B cell (primary cell): Measurements from ENCODE around the gene HLA-B. TPM values are rescaled to one million over a fixed set of nuclear protein-coding genes. Genes with fewer than 3 reads are reported as not detected.
"Not testable (repeated sequence)": the region's sequence is repeated elsewhere in the genome, so short reads cannot be mapped to it uniquely, and the experiment has no call there.

ENCODE experiments used
- ATAC-seq: fragments of 200-7000 bp; cut with Tn5 transposase; one replicate; pipeline ENCODE4 v1.10.0; 2021; ENCODE audit warnings: low read depth, mild to moderate bottlenecking, moderate number of reproducible peaks, moderate library complexity
- CTCF ChIA-PET: fragments of 350-600 bp; sonication (Branson Sonifier 250); formaldehyde crosslinking; loops from one replicate; lab custom pipeline; 2021; ENCODE audit warnings: antibody characterized with exemption, inconsistent platforms; lab: Charles Lee
- POLR2A ChIA-PET: fragments of 350-600 bp; sonication (Branson Sonifier 250); formaldehyde crosslinking; loops from one replicate; lab custom pipeline; 2021; ENCODE audit warnings: antibody characterized with exemption; lab: Charles Lee
- DNase-seq: peaks from one replicate; pipeline ENCODE4 v3.0.0; 2013
- H2AFZ ChIP-seq: 2 replicates; pipeline ENCODE4 v1.6.1; 2012; ENCODE audit warnings: mild to moderate bottlenecking, low read depth, low read length; ENCODE audit not compliant: insufficient read depth, poor library complexity, severe bottlenecking
- H3K27ac ChIP-seq, 2 donors: 1 replicate in 1 of 2; 2 replicates in 1 of 2; pipeline ENCODE4 v1.5.1; 2012 to 2013; ENCODE audit warnings: low read length in 2 of 2, mild to moderate bottlenecking in 2 of 2, moderate library complexity in 1 of 2
- H3K27me3 ChIP-seq, 4 experiments: fragments of 200-600 bp in 1 of 4; sonication (generic) in 1 of 4; replicated peaks in 1 of 4; 1 replicate in 2 of 4; 2 replicates in 2 of 4; pipeline versions ENCODE4 v1.6.1 to v1.7.0; 2013 to 2016; ENCODE audit warnings: low read length in 3 of 4, mild to moderate bottlenecking in 2 of 4, mixed read lengths in 1 of 4, moderate library complexity in 1 of 4; ENCODE audit not compliant: insufficient read depth in 4 of 4, control insufficient read depth in 3 of 4; ENCODE audit errors: control extremely low read depth in 1 of 4
- H3K36me3 ChIP-seq, 2 experiments: replicated peaks in 1 of 2; 1 replicate in 1 of 2; 2 replicates in 1 of 2; pipeline versions ENCODE4 v1.6.1 to v1.7.1; 2013; ENCODE audit warnings: low read length in 1 of 2; ENCODE audit not compliant: insufficient read depth in 2 of 2, control insufficient read depth in 1 of 2; ENCODE audit errors: control extremely low read depth in 1 of 2, extremely low read depth in 1 of 2
- H3K4me1 ChIP-seq, 2 donors: fragments of 200-600 bp in 1 of 2; sonication (generic) in 1 of 2; 1 replicate in 1 of 2; 2 replicates in 1 of 2; pipeline versions ENCODE4 v1.5.1 to v1.6.1; 2013 to 2017; ENCODE audit warnings: low read length in 2 of 2; ENCODE audit not compliant: control insufficient read depth in 2 of 2, insufficient read depth in 2 of 2
- H3K4me2 ChIP-seq: replicated peaks from 2 replicates; pipeline ENCODE3; 2012; ENCODE audit warnings: mild to moderate bottlenecking, low read depth, low read length; ENCODE audit not compliant: poor library complexity, severe bottlenecking
- H3K4me3 ChIP-seq, 5 experiments: fragments of 200-600 bp in 1 of 5; sonication (generic) in 1 of 5; 1 replicate in 3 of 5; 2 replicates in 2 of 5; pipeline versions ENCODE4 v1.5.1 to v1.7.0; 2011 to 2016; ENCODE audit warnings: low read length in 4 of 5, mild to moderate bottlenecking in 4 of 5, low read depth in 2 of 5, control low read depth in 1 of 5, moderate library complexity in 1 of 5; ENCODE audit not compliant: insufficient read depth in 1 of 5; ENCODE audit errors: control extremely low read depth in 1 of 5, extremely low read depth in 1 of 5
- H3K79me2 ChIP-seq: fragments of 200-600 bp; sonication (generic); one replicate; pipeline ENCODE4 v1.6.0; 2016; ENCODE audit warnings: low read length; ENCODE audit not compliant: control insufficient read depth, insufficient read depth
- H3K9ac ChIP-seq: fragments of 200-600 bp; sonication (generic); 2 replicates; pipeline ENCODE4 v1.6.1; 2017; ENCODE audit warnings: mild to moderate bottlenecking, low read length, moderate library complexity
- H3K9me3 ChIP-seq, 3 donors: one replicate each; pipeline versions ENCODE4 v1.6.1 to v1.7.1; 2013; ENCODE audit warnings: low read length in 2 of 3; ENCODE audit not compliant: control insufficient read depth in 2 of 3, insufficient read depth in 1 of 3; ENCODE audit errors: control extremely low read depth in 1 of 3
- H4K20me1 ChIP-seq: 2 replicates; pipeline ENCODE4 v1.6.0; 2012; ENCODE audit warnings: mild to moderate bottlenecking, low read length; ENCODE audit not compliant: insufficient read depth, control insufficient read depth, poor library complexity, severe bottlenecking
- H3K27ac Mint-ChIP-seq: one replicate; pipeline ENCODE4 v1.8.0; 2021; ENCODE audit warnings: mixed read lengths
- H3K27me3 Mint-ChIP-seq: one replicate; pipeline ENCODE4 v1.8.0; 2021; ENCODE audit warnings: mixed read lengths
- H3K4me1 Mint-ChIP-seq: one replicate; pipeline ENCODE4 v1.8.0; 2021; ENCODE audit warnings: mixed read lengths
- H3K4me3 Mint-ChIP-seq: one replicate; pipeline ENCODE4 v1.8.0; 2021; ENCODE audit warnings: mixed read lengths
- H3K9me3 Mint-ChIP-seq: one replicate; pipeline ENCODE4 v1.8.0; 2022; ENCODE audit warnings: mixed read lengths; ENCODE audit not compliant: insufficient read depth
- CTCF ChIP-seq: fragments of 200-600 bp; IDR thresholded peaks from one replicate; pipeline ENCODE4 v1.8.0; 2022; ENCODE audit warnings: antibody characterized with exemption, mild to moderate bottlenecking
- EZH2 ChIP-seq: IDR thresholded peaks from 2 replicates; pipeline ENCODE4 v1.6.1; 2012; ENCODE audit warnings: borderline replicate concordance, low read depth, mild to moderate bottlenecking, moderate library complexity, low read length; ENCODE audit not compliant: insufficient read depth, poor library complexity, severe bottlenecking
- WGBS: methylation state at CpG from one replicate; pipeline ENCODE4 v1.1.5; 2013; ENCODE audit warnings: missing lambda C conversion rate; ENCODE audit not compliant: insufficient coverage; 5-methylcytosine and 5-hydroxymethylcytosine counted together
- intact Hi-C: fragments of 100-400 bp; cut with micrococcal nuclease; formaldehyde crosslinking; loops from one replicate; pipeline ENCODE4 v1.10.0; 2022
- polyA plus RNA-seq: library from polyadenylated mRNA; depleted of rRNA; stranded (reverse); fragments of >200 nt; gene quantifications from 2 replicates; pipeline ENCODE4 v1.2.3, GENCODE V29; 2012
- total RNA-seq, 2 donors: library from RNA; stranded (reverse); fragments of 120-200 nt in 1 of 2; gene quantifications; 1 replicate in 1 of 2; 2 replicates in 1 of 2; pipeline versions ENCODE4 v1.2.3 to v1.2.4, GENCODE V29; 2013 to 2022

The HLA-B gene
- total and polyA plus RNA-seq, 2 donors (not counting 1 experiment from before 2014, with no cell fraction given), result 4,028 to 7,345 TPM

DNA sequence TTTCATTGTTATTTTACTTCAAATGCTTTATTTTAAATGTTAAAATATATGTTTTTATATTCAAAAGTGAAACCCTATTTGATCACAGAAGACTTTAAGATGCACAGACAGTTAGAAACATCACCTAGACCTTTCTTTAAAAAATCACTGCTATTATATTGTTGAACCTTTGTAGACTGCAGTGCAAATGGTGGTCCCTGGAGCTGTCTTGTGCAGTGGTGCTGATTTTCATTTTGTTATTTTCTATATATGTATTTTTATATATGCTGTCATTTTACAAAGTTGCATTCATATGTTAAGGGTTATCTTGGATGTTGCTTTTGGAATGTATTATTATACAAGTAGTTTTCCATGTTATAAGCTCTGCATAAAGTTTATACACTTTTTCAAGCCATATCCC, 18.7 kb upstream of the HLA-B start:
- no peak overlapping the region for H2AFZ ChIP-seq
- no peaks in the 10 kb centered on the region for H3K4me1 ChIP-seq
- ATAC-seq, result no peak
- H3K4me1 Mint-ChIP-seq, result no peaks in the 10 kb centered on the region
- no peaks in the 10 kb centered on the region for H3K9me3 ChIP-seq
- no peak overlapping the region for H3K27ac Mint-ChIP-seq
- POLR2A ChIA-PET, result no interaction called here
- no peaks in the 10 kb centered on the region for H3K9me3 Mint-ChIP-seq
- CTCF ChIA-PET, result interaction anchor here (1.0 to 9.4 kb wide), 6 partner anchors 9 to 296 kb away, joined by 3 to 60 read pairs (median 6); no protein-coding TSS in a partner anchor
- no peaks in the 10 kb centered on the region for H3K79me2 ChIP-seq
- H3K4me3 Mint-ChIP-seq, result no peak overlapping the region
- H3K27me3 Mint-ChIP-seq, result peaks cover 22% of the 10 kb centered on the region
- intact Hi-C loops, result no loop called here
- no peak overlapping the region for H3K4me2 ChIP-seq
- no peak overlapping the region for H3K4me3 ChIP-seq
- TF ChIP-seq CTCF (no peak), EZH2 (no peak)
- H4K20me1 ChIP-seq, result no peaks in the 10 kb centered on the region
- no peak overlapping the region for H3K9ac ChIP-seq
- no peak overlapping the region for H3K27ac ChIP-seq
- peaks cover 0 to 27% (median 10%) of the 10 kb centered on the region in 4 experiments for H3K27me3 ChIP-seq
- no peak for DNase-seq
- no peaks in the 10 kb centered on the region for H3K36me3 ChIP-seq

DNA sequence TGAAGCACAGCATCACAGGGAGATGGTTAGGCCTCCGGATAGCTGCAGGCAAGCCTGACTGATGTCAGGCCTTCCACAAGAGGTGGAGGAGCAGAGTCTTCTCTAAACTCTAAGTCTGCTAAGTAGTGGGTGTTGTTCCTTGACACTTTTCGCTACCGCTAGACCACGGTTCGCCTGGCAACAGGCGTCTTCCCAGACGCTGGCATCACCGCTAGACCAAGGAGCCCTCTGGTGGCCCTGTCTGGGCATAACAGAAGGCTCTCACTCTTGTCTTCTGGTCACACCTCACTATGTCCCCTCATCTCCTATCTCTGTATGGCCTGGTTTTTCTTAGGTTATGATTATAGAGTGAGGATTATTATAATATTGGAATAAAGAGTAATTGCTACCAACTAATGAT, 17.1 kb upstream of the HLA-B start:
- H3K4me3 Mint-ChIP-seq, intact Hi-C loops, H3K79me2 ChIP-seq, H3K27ac Mint-ChIP-seq, H3K9me3 ChIP-seq, H3K4me2 ChIP-seq, H2AFZ ChIP-seq, H3K9me3 Mint-ChIP-seq, POLR2A ChIA-PET, DNase-seq, H3K36me3 ChIP-seq, H3K9ac ChIP-seq, H3K4me1 Mint-ChIP-seq, H3K4me3 ChIP-seq, ATAC-seq, H4K20me1 ChIP-seq, H3K27ac ChIP-seq, H3K4me1 ChIP-seq: not testable (repeated sequence)
- peak; percentile 20 for TF ChIP-seq CTCF
- peaks cover 22% of the 10 kb centered on the region for H3K27me3 Mint-ChIP-seq
- H3K27me3 ChIP-seq, result peaks cover 0 to 21% (median 12%) of the 10 kb centered on the region in 4 experiments
- WGBS, result no CpG with 5 or more reads among the region's 8 CpGs
- CTCF ChIA-PET, result interaction anchor here (0.8 to 11.3 kb wide), 4 partner anchors 8 to 237 kb away, joined by 4 to 210 read pairs (median 32); partner anchors contain the start of gene PSORS1C2
